Chondrocyte (in vitro differentiated cells): Measurements from ENCODE around the gene KRT78. TPM values are rescaled to one million over a fixed set of nuclear protein-coding genes. Genes with fewer than 3 reads are reported as not detected.

ENCODE experiments used
- DNase-seq: peaks from one replicate; pipeline ENCODE4 v3.0.0; 2021; ENCODE audit warnings: mixed read lengths, low spot score
- H3K27ac Mint-ChIP-seq: one replicate; pipeline ENCODE4 v1.8.0; 2021; ENCODE audit warnings: mild to moderate bottlenecking, moderate library complexity, mixed read lengths; ENCODE audit not compliant: unreplicated experiment
- H3K27me3 Mint-ChIP-seq: 2 replicates; pipeline ENCODE4 v1.8.0; 2021; ENCODE audit warnings: low read depth, mixed read lengths
- H3K36me3 Mint-ChIP-seq: 2 replicates; pipeline ENCODE4 v1.8.0; 2021; ENCODE audit warnings: low read depth, mixed read lengths
- H3K4me1 Mint-ChIP-seq: 2 replicates; pipeline ENCODE4 v1.8.0; 2021; ENCODE audit warnings: low read depth, mild to moderate bottlenecking, mixed read lengths
- H3K4me3 Mint-ChIP-seq: one replicate; pipeline ENCODE4 v1.8.0; 2021; ENCODE audit warnings: mild to moderate bottlenecking, moderate library complexity, mixed read lengths; ENCODE audit not compliant: unreplicated experiment
- H3K9me3 Mint-ChIP-seq: 2 replicates; pipeline ENCODE4 v1.8.0; 2021; ENCODE audit warnings: low read depth, mixed read lengths
- total RNA-seq: library from RNA; stranded (reverse); gene quantifications from 3 replicates; pipeline ENCODE4 v1.2.1, GENCODE V29; 2021
- TF ChIP-seq, protein P1 (sequence below): fragments of 200-600 bp; sonication (generic); IDR thresholded peaks from 2 replicates; pipeline ENCODE4 v1.5.0; 2021; ENCODE audit warnings: antibody characterized with exemption, mild to moderate bottlenecking, moderate library complexity

Gene KRT78
- total RNA-seq, 1 donor from 2014 or later: not detected

GRCh38 chr12:52813203-52813819 lies 35.5 kb downstream of the KRT78 start:
- Mint-ChIP-seq H3K27me3 (peaks cover 34% of the 10 kb centered on the region), H3K36me3 (no peaks in the 10 kb centered on the region), H3K4me3 (no peak overlapping the region), H3K4me1 (peaks cover 12% of the 10 kb centered on the region), H3K27ac (no peak overlapping the region), H3K9me3 (no peaks in the 10 kb centered on the region)
- no peak for DNase-seq
- TF ChIP-seq, protein P1, sequence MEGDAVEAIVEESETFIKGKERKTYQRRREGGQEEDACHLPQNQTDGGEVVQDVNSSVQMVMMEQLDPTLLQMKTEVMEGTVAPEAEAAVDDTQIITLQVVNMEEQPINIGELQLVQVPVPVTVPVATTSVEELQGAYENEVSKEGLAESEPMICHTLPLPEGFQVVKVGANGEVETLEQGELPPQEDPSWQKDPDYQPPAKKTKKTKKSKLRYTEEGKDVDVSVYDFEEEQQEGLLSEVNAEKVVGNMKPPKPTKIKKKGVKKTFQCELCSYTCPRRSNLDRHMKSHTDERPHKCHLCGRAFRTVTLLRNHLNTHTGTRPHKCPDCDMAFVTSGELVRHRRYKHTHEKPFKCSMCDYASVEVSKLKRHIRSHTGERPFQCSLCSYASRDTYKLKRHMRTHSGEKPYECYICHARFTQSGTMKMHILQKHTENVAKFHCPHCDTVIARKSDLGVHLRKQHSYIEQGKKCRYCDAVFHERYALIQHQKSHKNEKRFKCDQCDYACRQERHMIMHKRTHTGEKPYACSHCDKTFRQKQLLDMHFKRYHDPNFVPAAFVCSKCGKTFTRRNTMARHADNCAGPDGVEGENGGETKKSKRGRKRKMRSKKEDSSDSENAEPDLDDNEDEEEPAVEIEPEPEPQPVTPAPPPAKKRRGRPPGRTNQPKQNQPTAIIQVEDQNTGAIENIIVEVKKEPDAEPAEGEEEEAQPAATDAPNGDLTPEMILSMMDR: no peak

DNA sequence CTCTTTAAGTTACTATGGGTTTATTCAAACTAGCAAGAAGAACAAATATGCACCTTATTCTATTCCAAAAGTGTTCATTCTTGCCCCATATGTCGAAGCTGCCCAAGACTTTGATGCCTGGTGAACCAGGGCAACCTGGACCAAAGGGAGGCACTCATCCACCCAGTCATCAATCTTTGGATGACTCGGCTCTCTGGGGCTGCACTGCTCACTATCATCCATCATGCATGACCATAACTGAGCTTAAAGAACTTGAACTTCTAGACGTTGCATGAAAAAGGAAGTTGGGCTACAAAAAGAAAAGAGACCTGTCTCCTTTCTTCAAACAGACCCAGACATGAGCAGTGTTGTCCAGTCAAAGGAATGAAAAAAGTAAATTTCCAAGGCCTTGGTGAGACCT lies 36.0 kb downstream of the KRT78 start:
- DNase-seq: no peak
- peaks cover 36% of the 10 kb centered on the region for H3K27me3 Mint-ChIP-seq
- H3K27ac Mint-ChIP-seq: no peak overlapping the region

DNA sequence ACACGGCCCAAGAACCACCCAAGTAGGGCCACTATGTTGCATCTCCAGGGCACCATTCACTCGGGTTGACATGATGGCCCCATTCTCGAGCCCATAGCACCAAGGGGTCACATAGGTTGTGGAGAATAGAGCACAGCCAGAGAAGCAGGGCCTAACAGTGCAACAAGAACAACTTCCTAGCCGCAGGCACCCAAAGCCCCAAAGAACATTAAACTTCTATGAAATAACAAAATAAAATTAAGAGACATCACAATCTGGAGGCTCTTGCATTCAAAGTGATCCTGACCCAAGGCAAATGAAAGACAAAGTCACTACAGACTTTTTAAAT lies 36.8 kb downstream of the KRT78 start:
- TF ChIP-seq, protein P1: no peak
- H3K27ac Mint-ChIP-seq: no peak overlapping the region
- no peaks in the 10 kb centered on the region for H3K36me3 Mint-ChIP-seq
- H3K4me3 Mint-ChIP-seq: no peak overlapping the region
- peaks cover 12% of the 10 kb centered on the region for H3K4me1 Mint-ChIP-seq
- no peak for DNase-seq
- H3K27me3 Mint-ChIP-seq: peaks cover 36% of the 10 kb centered on the region
- no peaks in the 10 kb centered on the region for H3K9me3 Mint-ChIP-seq

More for the DNA sequence above, 36.0 kb downstream of the KRT78 start:
- TF ChIP-seq, protein P1: no peak
- Mint-ChIP-seq H3K4me1 (peaks cover 12% of the 10 kb centered on the region), H3K9me3 (no peaks in the 10 kb centered on the region), H3K4me3 (no peak overlapping the region), H3K36me3 (no peaks in the 10 kb centered on the region)

DNA sequence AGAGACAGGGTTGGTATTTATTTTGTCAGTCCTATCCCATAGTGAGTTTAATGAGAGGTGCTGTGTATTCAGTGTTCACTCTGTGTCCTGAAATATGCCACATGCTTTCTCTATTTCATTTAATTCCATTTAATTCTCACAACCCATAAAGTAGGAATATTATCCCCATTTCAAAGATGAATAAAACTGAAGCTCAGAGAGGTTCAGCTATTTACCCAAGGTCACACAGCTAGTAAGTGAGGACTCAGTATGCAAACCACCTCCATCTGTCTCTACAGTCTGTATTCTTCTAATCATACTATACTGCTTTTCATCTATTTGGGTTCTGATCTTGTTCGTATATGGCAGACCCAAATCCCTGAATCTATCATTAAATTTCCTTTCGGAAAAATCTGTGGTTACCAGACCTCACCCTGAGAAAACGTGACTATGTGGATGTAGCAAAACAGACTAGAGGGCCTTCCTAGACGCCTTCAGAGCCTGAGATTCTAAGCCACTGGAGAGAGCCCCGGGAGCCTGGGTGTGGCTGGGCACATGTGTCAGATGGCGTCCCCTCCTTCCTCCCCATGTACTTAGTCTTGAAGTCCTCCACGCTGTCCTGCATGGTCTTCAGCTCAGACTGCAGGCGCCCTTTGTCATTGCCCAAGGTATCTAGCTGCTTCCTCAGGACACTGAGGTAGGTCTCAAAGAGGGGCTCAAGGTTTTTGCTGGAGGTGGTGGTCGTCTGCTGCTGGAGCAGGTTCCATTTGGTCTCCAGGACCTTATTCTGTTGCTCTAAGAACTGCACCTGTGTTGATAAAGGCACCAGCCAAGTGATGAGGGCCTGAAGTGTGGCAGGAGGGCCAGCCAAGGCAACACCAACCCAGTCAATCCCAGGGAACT lies 37.4 kb downstream of the KRT78 start:
- H3K9me3 Mint-ChIP-seq: no peaks in the 10 kb centered on the region
- H3K36me3 Mint-ChIP-seq: no peaks in the 10 kb centered on the region
- peaks cover 42% of the 10 kb centered on the region for H3K27me3 Mint-ChIP-seq
- H3K4me3 Mint-ChIP-seq: no peak overlapping the region
- TF ChIP-seq, protein P1: no peak
- no peak for DNase-seq
- peaks cover 12% of the 10 kb centered on the region for H3K4me1 Mint-ChIP-seq
- no peak overlapping the region for H3K27ac Mint-ChIP-seq

DNA sequence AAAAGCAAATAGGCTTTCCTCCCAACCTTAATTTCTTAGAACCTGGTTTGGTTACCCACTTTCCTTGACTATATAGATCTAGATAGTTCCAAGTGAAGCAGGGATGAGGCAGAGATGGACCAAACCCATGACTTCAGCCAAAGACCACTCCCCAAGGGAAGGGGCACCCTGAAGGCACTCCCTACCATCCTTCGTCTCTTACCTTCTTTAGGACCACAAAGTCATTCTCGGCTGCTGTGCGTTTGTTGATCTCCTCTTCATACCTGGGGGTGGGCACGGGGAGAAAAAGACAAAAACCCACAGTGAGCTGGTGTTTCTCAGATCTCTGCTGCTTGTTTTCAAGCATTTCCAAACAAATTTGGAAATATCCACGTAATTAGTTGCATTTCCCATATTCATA lies 38.2 kb downstream of the KRT78 start:
- Mint-ChIP-seq H3K27ac (no peak overlapping the region), H3K4me3 (no peak overlapping the region), H3K4me1 (peaks cover 10% of the 10 kb centered on the region), H3K27me3 (peaks cover 46% of the 10 kb centered on the region), H3K9me3 (no peaks in the 10 kb centered on the region), H3K36me3 (no peaks in the 10 kb centered on the region)
- no peak for DNase-seq
- TF ChIP-seq, protein P1: no peak
